ENCODE measurements around the gene CCDC24. TPM values are rescaled to one million over a fixed set of nuclear protein-coding genes. Genes with fewer than 3 reads are reported as not detected.

The CCDC24 gene
- total RNA-seq, 1 experiment from 2014 or later, result 24.4 TPM

- no TSS peak for BruUV-seq (replicated peaks)
- DNase-seq (ENCODE audit: low read depth, low spot score), result no peak
- TF ChIP-seq TCF7L2 (IDR thresholded peaks at IDR 0.05; ENCODE audit: low read depth, low read length), result no peak
- no peak for TF ChIP-seq CTCF (IDR thresholded peaks at IDR 0.05)
- no peak for TF ChIP-seq REST (IDR thresholded peaks at IDR 0.05; ENCODE audit: insufficient read depth in 1 of 2, low read depth in 2 of 2, low read length in 1 of 2)
- no peak for TF ChIP-seq SIN3A (IDR thresholded peaks at IDR 0.05; ENCODE audit: borderline replicate concordance, insufficient read depth, low read depth, low read length)
- TF ChIP-seq POLR2AphosphoS5 (IDR thresholded peaks at IDR 0.05; ENCODE audit: low read depth, low read length), result no peak
- Histone ChIP-seq H3K27me3 (ENCODE audit: control insufficient read depth, insufficient read depth, low read length) (no peaks in the 10 kb centered on the region), H3K4me1 (ENCODE audit: control insufficient read depth, insufficient read depth, low read length) (no peaks in the 10 kb centered on the region), H3K9me3 (ENCODE audit: control insufficient read depth, insufficient read depth, low read depth, low read length) (no peaks in the 10 kb centered on the region), H3K27ac (ENCODE audit: low read length) (no peak overlapping the region), H3K4me3 (ENCODE audit: low read depth in 2 of 2, low read length in 2 of 2) (no peak overlapping the region), H3K36me3 (ENCODE audit: control insufficient read depth, insufficient read depth, low read length) (peaks cover 4% of the 10 kb centered on the region; the same call in 1 of the 2 replicates)
- intact Hi-C loops (cut with micrococcal nuclease; ENCODE audit: unreplicated experiment) (no loop called here), in situ Hi-C loops (cut with HindIII; ENCODE audit: low pct_unique_long_range_greater_than_20kb, low sequenced_read_pairs) (no loop called here)
- no peak for ATAC-seq
- CTCF ChIA-PET, result no interaction called here
- POLR2A ChIA-PET, result no interaction called here
These were observed 26.1 kb upstream of the CCDC24 start for GRCh38 chr1:43965316-43965715.

- DNase-seq (ENCODE audit: low read depth, low spot score) (no peak), ATAC-seq (no peak)
- no peak overlapping the region for H3K27ac ChIP-seq (ENCODE audit: low read length)
These were observed 23.0 kb upstream of the CCDC24 start for GRCh38 chr1:43968348-43968948.

More at GRCh38 chr1:43968348-43968948, 23.0 kb upstream of the CCDC24 start:
- Histone ChIP-seq H3K9me3 (ENCODE audit: control insufficient read depth, insufficient read depth, low read depth, low read length) (no peaks in the 10 kb centered on the region), H3K27me3 (ENCODE audit: control insufficient read depth, insufficient read depth, low read length) (no peaks in the 10 kb centered on the region), H3K36me3 (ENCODE audit: control insufficient read depth, insufficient read depth, low read length) (peaks cover 9% of the 10 kb centered on the region; the same call in 1 of the 2 replicates), H3K4me1 (ENCODE audit: control insufficient read depth, insufficient read depth, low read length) (peaks cover 11% of the 10 kb centered on the region), H3K4me3 (ENCODE audit: low read depth in 2 of 2, low read length in 2 of 2) (no peak overlapping the region)
- ChIA-PET POLR2A (no interaction called here), CTCF (no interaction called here)
- intact Hi-C loops (cut with micrococcal nuclease; ENCODE audit: unreplicated experiment) (no loop called here), in situ Hi-C loops (cut with HindIII; ENCODE audit: low pct_unique_long_range_greater_than_20kb, low sequenced_read_pairs) (no loop called here)
- no TSS peak for BruUV-seq (replicated peaks)
- TF ChIP-seq SIN3A (IDR thresholded peaks at IDR 0.05; ENCODE audit: borderline replicate concordance, insufficient read depth, low read depth, low read length), result no peak
- TF ChIP-seq POLR2AphosphoS5 (IDR thresholded peaks at IDR 0.05; ENCODE audit: low read depth, low read length), result no peak
- peak; percentile 95 for TF ChIP-seq REST (IDR thresholded peaks at IDR 0.05; ENCODE audit: insufficient read depth in 1 of 2, low read depth in 2 of 2, low read length in 1 of 2)
- no peak for TF ChIP-seq TCF7L2 (IDR thresholded peaks at IDR 0.05; ENCODE audit: low read depth, low read length)

Data from Panc1 (cell line).